ENCODE measurements around the gene TET2. TPM values are rescaled to one million over a fixed set of nuclear protein-coding genes. Genes with fewer than 3 reads are reported as not detected.

The TET2 gene
- total RNA-seq = 8.0 and 11.8 TPM in 2 replicates

GRCh38 chr4:105146276-105147015, at the start of gene TET2:
TSS of gene TET2 (plus strand) at chr4:105146876. CDS start at chr4:105233943, 87,067 bp downstream.

Data from smooth muscle cell of the umbilical artery (primary cell).